NOMO-1 treated with DMSO at 0.1 percent for 48 hours (cell line): ENCODE data around the gene TAS2R41.
"Not testable (repeated sequence)": the region's sequence is repeated elsewhere in the genome, so short reads cannot be mapped to it uniquely, and the experiment has no call there.

Source experiments
- DNase-seq: peaks from one replicate; lab custom pipeline; 2025; ENCODE audit not compliant: unreplicated experiment; lab: John Stamatoyannopoulos, UW

Gene TAS2R41

GRCh38 chr7:143456992-143457793 is 20.5 kb upstream of the TAS2R41 start:
- no peak for DNase-seq

- peak; percentile 29 for DNase-seq
Measured at GRCh38 chr7:143458263-143458662, 19.4 kb upstream of the TAS2R41 start.

- DNase-seq = no peak
Measured at GRCh38 chr7:143458681-143459080, 19.0 kb upstream of the TAS2R41 start.

- no peak for DNase-seq
Measured at GRCh38 chr7:143459359-143459758, 18.3 kb upstream of the TAS2R41 start.

- DNase-seq = no peak
Measured at GRCh38 chr7:143460271-143460979, 17.2 kb upstream of the TAS2R41 start.

GRCh38 chr7:143462045-143462444 is 15.6 kb upstream of the TAS2R41 start:
- no peak for DNase-seq

DNA sequence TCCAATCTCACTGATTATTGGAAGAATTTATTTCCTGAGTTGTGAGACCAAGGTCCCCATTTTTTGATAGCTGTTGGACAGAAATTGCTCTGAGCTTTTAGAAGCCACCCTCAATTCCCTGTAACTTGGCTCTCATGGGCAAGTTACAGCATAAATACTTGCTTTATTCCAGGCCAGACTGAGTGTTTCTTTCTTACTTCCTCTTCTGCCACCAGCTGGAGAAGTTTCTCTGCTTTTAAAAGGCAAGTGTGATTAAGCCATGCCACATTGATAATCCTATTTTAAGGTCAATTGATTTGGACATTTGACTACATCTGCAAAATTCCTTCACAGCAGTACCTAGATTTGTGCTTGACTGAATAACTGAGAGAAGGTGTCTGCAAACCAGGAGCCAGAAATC is 14.1 kb upstream of the TAS2R41 start:
- DNase-seq = peak; percentile 43

GRCh38 chr7:143463957-143464356 is 13.7 kb upstream of the TAS2R41 start:
- DNase-seq = no peak

DNA sequence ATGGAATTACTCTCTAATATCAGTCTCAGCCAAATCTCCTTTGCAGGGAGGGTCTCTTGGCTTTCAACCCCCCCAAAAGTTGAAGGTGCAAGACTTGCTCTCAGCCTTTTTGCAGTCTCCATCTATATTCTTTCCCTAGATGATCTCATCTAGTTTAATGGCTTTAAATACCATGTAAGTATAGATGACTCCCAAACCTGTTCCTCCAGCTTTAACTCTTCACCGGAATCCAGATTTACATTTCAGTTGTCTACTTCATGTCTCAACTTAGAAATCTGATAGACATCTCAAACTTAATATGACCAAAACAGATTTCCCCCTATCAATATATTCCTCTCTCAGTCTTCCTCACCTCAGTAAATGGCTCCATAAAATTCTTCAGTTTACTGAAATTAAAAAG is 9.9 kb upstream of the TAS2R41 start:
- DNase-seq = no peak

- DNase-seq = not testable (repeated sequence)
Measured at GRCh38 chr7:143472071-143472689, 5.5 kb upstream of the TAS2R41 start.

- no peak for DNase-seq
Measured at GRCh38 chr7:143479055-143479766, 1.5 kb downstream of the TAS2R41 start.

- DNase-seq = peak; percentile 8
Measured at GRCh38 chr7:143480501-143480900, 2.8 kb downstream of the TAS2R41 start.

GRCh38 chr7:143484119-143484518 is 6.4 kb downstream of the TAS2R41 start:
- no peak for DNase-seq

DNA sequence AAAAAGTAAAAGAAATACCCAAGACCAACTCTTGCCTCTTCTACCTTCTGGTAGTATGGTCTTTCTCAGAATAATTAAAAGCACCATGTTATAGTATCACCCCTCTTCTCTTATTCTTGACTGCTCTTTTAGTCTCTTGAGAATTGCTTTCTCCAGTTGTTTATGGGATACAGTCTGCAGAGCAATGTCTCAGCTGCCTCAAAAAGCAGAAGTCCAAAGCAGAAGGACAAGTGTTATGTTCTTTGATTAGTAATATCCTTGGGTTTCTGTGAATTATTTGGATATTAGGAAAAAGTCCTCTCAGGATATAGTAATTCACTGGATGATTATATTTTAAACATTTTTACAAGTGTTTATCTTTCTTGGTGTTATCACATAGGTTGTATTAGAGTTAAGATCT is 7.4 kb downstream of the TAS2R41 start:
- peak; percentile 35 for DNase-seq

- no peak for DNase-seq
Measured at GRCh38 chr7:143485500-143485899, 7.8 kb downstream of the TAS2R41 start.

DNA sequence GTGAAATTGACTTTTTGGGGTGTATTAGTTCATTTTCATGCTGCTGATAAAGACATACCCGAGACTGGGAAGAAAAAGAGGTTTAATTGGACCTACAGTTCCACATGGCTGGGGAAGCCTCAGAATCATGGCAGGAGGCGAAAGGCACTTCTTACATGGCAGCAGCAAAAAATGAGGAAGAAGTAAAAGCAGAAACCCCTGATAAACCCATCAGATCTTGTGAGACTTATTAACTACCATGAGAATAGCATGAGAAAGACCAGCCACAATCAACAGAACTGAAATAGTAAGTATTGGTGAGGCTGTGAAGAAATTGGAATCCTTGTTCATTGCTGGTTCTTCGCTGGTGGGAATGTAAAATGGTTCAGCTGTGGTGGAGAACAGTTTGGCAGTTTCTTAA is 8.6 kb downstream of the TAS2R41 start:
- DNase-seq = not testable (repeated sequence)

DNA sequence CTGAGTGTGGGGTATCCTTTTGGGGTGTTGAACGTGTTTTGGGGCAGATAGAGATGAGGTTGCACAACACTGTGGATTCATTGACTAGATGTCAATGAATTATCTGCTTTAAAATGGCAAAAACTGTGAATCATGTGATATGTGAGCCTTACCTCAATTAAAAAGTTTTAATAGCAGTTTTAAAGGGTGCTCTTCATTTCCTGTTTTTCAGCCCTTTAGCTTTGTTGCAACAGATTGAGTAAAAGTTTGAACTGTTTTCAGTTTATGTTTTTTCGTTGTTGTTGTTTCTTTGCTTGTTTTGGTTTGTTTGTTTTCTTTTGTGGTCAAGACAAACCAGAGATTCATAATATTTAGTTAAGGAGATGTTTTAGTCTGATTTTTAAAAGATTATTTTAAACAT is 9.4 kb downstream of the TAS2R41 start:
- DNase-seq = no peak

DNA sequence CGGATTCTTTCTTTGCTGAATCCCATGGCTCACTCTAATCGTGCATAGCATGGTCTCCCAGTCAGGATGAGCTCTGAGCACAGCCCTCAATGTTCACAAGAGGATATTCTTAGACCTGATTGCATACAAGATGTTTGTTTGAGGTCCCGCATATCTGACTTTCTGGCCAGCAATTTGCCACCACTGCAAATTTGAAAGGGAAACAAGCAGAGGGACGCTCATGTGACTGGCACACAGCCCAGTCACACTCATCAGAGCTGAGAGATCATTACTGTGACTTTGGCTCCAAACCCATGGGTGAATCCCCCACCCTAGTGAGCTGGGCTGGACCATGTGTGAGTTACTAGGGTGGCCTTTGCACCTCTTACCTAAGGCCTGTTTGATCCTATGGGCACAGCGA is 9.9 kb downstream of the TAS2R41 start:
- no peak for DNase-seq

- DNase-seq = no peak
Measured at GRCh38 chr7:143490717-143491306, 13.1 kb downstream of the TAS2R41 start.

DNA sequence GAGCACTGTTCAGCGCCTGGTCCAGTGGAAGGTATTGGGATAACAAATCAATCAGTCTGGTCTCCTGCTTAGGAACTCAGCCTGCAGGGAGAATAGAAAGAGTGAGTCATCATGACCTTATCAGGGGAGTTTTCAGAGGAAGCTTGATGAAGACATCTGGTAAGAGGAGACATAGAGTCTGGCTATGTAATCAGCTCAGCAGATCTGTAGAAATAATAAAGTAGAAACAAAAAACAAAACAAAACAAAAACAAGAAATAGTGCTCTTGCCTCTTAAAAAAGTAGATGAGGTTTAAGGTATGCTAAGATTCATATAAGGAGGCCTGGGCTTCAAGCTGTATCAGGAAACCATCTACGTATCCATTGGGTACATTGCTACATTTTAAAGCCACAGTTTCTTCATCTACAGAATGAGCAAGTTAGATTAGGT is 14.4 kb downstream of the TAS2R41 start:
- no peak for DNase-seq
